GM18502 (cell line): ENCODE measurements around the gene UHRF2.
"Not testable (repeated sequence)": the region's sequence is repeated elsewhere in the genome, so short reads cannot be mapped to it uniquely, and the experiment has no call there.

Experiments used
- ATAC-seq: cut with Tn5 transposase; IDR thresholded peaks from one replicate; pipeline ENCODE4 v1.9.1; 2021; ENCODE audit warnings: mild to moderate bottlenecking; ENCODE audit not compliant: unreplicated experiment, poor library complexity

Gene UHRF2

GRCh38 chr9:6484210-6484609, 71.2 kb downstream of the UHRF2 start:
- no peak for ATAC-seq

GRCh38 chr9:6488395-6488794, 75.4 kb downstream of the UHRF2 start:
- no peak for ATAC-seq

- ATAC-seq: no peak
These were observed 76.1 kb downstream of the UHRF2 start for GRCh38 chr9:6489099-6489498.

- ATAC-seq: no peak
These were observed 77.9 kb downstream of the UHRF2 start for GRCh38 chr9:6490863-6491262.

- no peak for ATAC-seq
These were observed 82.5 kb downstream of the UHRF2 start for GRCh38 chr9:6495466-6495865.

- ATAC-seq: no peak
These were observed 86.0 kb downstream of the UHRF2 start for GRCh38 chr9:6498982-6499381.

GRCh38 chr9:6501526-6502210, 88.7 kb downstream of the UHRF2 start:
- no peak for ATAC-seq

GRCh38 chr9:6502399-6502798, 89.4 kb downstream of the UHRF2 start:
- no peak for ATAC-seq

GRCh38 chr9:6506571-6506970, 93.6 kb downstream of the UHRF2 start:
- ATAC-seq: no peak

- ATAC-seq: no peak
These were observed 99.2 kb downstream of the UHRF2 start for GRCh38 chr9:6512085-6512657.

- ATAC-seq: no peak
These were observed 109.3 kb downstream of the UHRF2 start for GRCh38 chr9:6522263-6522662.

GRCh38 chr9:6525326-6526045, 112.5 kb downstream of the UHRF2 start:
- ATAC-seq: no peak

- no peak for ATAC-seq
These were observed 122.6 kb downstream of the UHRF2 start for GRCh38 chr9:6535594-6535993.

GRCh38 chr9:6538666-6539071, 125.7 kb downstream of the UHRF2 start:
- ATAC-seq: no peak

- not testable (repeated sequence) for ATAC-seq
These were observed 129.6 kb downstream of the UHRF2 start for GRCh38 chr9:6542617-6543016.

GRCh38 chr9:6543204-6543603, 130.2 kb downstream of the UHRF2 start:
- no peak for ATAC-seq

GRCh38 chr9:6545017-6545691, 132.2 kb downstream of the UHRF2 start:
- ATAC-seq: no peak

- ATAC-seq: no peak
These were observed 136.3 kb downstream of the UHRF2 start for GRCh38 chr9:6549106-6549800.

GRCh38 chr9:6551136-6551535, 138.1 kb downstream of the UHRF2 start:
- no peak for ATAC-seq

- ATAC-seq: no peak
These were observed 139.0 kb downstream of the UHRF2 start for GRCh38 chr9:6552033-6552432.
